Ishikawa (cell line): ENCODE measurements around the gene MS4A13.

Source experiments
- CREB1 ChIP-seq: IDR thresholded peaks from 2 replicates; pipeline ENCODE4 v1.6.1; 2012; ENCODE audit warnings: low read depth
- EGR1 ChIP-seq: IDR thresholded peaks from 2 replicates; pipeline ENCODE4 v1.6.1; 2012
- EP300 ChIP-seq: IDR thresholded peaks from 2 replicates; pipeline ENCODE4 v1.6.1; 2012; ENCODE audit warnings: borderline replicate concordance
- MAX ChIP-seq: IDR thresholded peaks from 2 replicates; pipeline ENCODE4 v1.6.1; 2012
- RAD21 ChIP-seq: IDR thresholded peaks from 2 replicates; pipeline ENCODE4 v1.6.1; 2012; ENCODE audit warnings: low read depth
- REST ChIP-seq: IDR thresholded peaks from 2 replicates; pipeline ENCODE4 v1.6.1; 2012; ENCODE audit warnings: low read depth, mild to moderate bottlenecking
- TAF1 ChIP-seq: IDR thresholded peaks from 2 replicates; pipeline ENCODE4 v1.6.1; 2012; ENCODE audit warnings: low read depth, mild to moderate bottlenecking
- YY1 ChIP-seq: IDR thresholded peaks from 2 replicates; pipeline ENCODE4 v1.6.1; 2012; ENCODE audit warnings: low read depth

GRCh38 chr11:60528934-60529333 is 13.7 kb downstream of the MS4A13 start:
- TF ChIP-seq YY1 (no peak), MAX (no peak), TAF1 (no peak), EP300 (no peak), RAD21 (no peak), REST (no peak), EGR1 (no peak), CREB1 (no peak)
